Measurements from ENCODE around the gene CHCHD2.
"Not testable (repeated sequence)": the region's sequence is repeated elsewhere in the genome, so short reads cannot be mapped to it uniquely, and the experiment has no call there.

CHCHD2 gene

GRCh38 chr7:56097700-56098099 is 8.6 kb downstream of the CHCHD2 start:
- H3K4me3 ChIP-seq (replicated peaks; ENCODE audit: low read depth, low read length): no peak overlapping the region
- peak; percentile 97 for DNase-seq (ENCODE audit: extremely low read depth, low read depth)
- TF ChIP-seq, protein P1, sequence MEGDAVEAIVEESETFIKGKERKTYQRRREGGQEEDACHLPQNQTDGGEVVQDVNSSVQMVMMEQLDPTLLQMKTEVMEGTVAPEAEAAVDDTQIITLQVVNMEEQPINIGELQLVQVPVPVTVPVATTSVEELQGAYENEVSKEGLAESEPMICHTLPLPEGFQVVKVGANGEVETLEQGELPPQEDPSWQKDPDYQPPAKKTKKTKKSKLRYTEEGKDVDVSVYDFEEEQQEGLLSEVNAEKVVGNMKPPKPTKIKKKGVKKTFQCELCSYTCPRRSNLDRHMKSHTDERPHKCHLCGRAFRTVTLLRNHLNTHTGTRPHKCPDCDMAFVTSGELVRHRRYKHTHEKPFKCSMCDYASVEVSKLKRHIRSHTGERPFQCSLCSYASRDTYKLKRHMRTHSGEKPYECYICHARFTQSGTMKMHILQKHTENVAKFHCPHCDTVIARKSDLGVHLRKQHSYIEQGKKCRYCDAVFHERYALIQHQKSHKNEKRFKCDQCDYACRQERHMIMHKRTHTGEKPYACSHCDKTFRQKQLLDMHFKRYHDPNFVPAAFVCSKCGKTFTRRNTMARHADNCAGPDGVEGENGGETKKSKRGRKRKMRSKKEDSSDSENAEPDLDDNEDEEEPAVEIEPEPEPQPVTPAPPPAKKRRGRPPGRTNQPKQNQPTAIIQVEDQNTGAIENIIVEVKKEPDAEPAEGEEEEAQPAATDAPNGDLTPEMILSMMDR (IDR thresholded peaks at IDR 0.05; ENCODE audit: low read depth, low read length, missing control alignments): no peak

DNA sequence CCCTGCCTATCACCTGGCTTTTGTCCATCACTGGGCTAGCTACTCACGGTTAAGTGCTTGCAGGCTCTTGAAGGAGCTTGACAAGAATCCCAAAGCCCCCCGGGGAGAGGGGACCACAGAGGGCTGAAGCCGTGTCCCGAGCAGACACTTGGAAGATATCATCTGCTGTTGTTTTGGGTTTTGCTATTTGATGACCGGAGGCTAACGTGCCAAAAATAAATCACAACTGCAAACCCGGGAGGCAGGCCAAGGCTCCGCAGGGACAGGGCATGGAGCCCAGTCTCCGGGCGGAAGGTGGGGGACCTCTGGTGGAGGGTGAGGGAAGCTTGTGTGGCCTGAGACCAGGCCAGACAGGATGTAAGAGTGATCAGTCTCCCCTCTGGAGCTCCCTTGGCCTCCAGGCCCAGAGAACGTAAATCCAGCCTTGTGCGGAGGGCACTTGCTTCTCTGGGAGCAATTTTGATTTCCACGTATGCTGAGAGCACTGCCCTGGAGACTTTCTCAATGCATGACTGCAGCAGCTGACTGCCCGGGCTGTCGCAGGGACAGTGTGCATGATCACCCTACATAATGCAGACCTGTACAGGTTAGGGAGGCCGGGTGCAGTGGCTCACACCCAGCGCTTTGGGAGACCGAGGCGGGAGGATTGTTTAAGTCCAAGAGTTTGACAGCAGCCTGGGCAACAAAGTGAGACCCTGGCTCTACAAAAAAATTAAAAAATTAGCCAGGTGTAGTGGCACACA is 13.3 kb downstream of the CHCHD2 start, which contains the start of gene PHKG1:
Gene PHKG1 (minus strand): TSS at position 164 of the 743 bp plus-strand sequence. CDS start 4,011 bp downstream, outside the sequence.
- no peak within 1 kb of the TSS for H3K4me3 ChIP-seq (replicated peaks; ENCODE audit: low read depth, low read length)
- TF ChIP-seq, protein P1 (IDR thresholded peaks at IDR 0.05; ENCODE audit: low read depth, low read length, missing control alignments): peak; percentile 80
- DNase-seq (ENCODE audit: extremely low read depth, low read depth): peak; percentile 74

DNA sequence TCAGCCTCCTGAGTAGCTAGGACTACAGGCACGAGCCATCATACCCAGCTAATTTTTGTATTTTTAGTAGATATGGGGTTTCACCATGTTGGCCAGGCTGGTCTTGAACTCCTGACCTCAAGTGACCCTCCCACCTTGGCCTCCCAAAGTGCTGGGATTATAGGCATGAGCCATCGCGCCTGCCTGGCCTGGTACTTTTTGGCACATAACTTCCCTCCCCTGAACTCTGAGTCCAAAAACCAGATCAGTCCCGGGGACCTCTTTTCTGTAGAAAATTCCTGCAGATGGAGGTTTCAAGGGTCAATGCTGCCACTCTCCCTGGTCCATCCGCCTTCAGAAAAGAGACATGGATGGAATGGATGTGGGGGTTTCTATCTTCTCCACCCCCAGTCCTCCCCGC is 13.9 kb downstream of the CHCHD2 start:
- not testable (repeated sequence) for H3K4me3 ChIP-seq (replicated peaks; ENCODE audit: low read depth, low read length)

DNA sequence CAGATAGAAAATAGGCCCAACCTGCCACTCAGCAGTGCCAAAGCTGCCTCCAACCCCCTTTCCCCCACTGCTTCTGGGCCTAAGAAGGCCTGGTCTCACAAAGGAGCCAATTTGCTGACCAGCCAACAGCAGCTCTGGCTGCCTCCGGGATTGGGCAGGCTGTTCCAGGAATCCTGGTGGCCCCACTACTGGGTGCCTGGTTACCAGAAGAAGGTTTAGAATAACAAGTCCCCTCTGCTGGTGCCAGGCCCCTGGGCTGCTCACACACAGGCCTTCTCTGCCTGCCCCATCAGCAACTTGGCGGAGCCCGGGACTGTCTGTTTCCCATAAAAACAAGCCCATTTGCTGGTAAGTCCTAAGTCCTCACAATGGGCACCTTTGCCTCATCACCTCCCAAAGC is 14.7 kb downstream of the CHCHD2 start:
- DNase-seq (ENCODE audit: extremely low read depth, low read depth): no peak
- H3K4me3 ChIP-seq (replicated peaks; ENCODE audit: low read depth, low read length): no peak overlapping the region
- TF ChIP-seq, protein P1 (IDR thresholded peaks at IDR 0.05; ENCODE audit: low read depth, low read length, missing control alignments): no peak

More for the DNA sequence above, 13.9 kb downstream of the CHCHD2 start:
- not testable (repeated sequence) for DNase-seq (ENCODE audit: extremely low read depth, low read depth)

DNA sequence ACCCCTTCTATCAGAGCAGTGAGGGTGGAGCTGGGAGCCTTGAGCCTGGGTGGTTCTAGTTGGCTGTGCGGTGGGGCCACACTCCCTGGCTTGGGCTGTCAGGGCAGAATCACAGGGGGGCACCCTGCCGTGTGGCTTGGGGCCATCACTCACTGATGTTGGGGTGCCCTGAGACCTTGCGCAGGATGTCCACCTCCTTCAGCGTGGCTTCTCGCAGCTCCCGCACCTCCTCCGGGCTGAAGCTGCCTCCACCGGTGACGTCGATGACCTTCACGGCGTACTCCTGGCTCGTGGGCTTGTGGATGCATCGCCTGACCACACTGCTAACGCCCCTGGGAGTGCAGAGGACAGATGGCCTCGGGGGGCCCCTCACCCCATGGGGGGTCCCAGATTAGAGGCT is 18.8 kb downstream of the CHCHD2 start:
- DNase-seq (ENCODE audit: extremely low read depth, low read depth): no peak
- TF ChIP-seq, protein P1 (IDR thresholded peaks at IDR 0.05; ENCODE audit: low read depth, low read length, missing control alignments): no peak
- no peak overlapping the region for H3K4me3 ChIP-seq (replicated peaks; ENCODE audit: low read depth, low read length)

DNA sequence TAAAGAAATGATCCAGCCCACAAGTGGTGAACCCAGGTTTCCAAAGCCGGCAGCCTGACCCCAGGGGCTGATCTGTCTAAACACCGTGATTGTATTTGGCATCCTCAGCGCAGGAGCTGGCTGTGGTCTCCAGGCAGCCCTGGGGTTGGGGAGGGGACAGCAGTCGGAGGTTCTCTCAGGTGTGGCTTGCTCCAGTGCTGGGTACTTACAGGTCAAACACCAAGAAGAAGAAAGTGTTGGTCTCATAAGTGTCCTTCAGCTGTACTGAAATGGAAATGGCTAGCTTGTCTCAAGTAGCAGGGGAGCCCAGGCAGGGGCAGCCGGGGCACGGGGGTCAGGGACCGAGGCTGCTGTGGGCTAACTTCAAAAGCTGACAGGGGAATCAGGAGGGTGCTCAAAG is 19.5 kb downstream of the CHCHD2 start:
- H3K4me3 ChIP-seq (replicated peaks; ENCODE audit: low read depth, low read length): no peak overlapping the region
- TF ChIP-seq, protein P1 (IDR thresholded peaks at IDR 0.05; ENCODE audit: low read depth, low read length, missing control alignments): no peak
- no peak for DNase-seq (ENCODE audit: extremely low read depth, low read depth)

DNA sequence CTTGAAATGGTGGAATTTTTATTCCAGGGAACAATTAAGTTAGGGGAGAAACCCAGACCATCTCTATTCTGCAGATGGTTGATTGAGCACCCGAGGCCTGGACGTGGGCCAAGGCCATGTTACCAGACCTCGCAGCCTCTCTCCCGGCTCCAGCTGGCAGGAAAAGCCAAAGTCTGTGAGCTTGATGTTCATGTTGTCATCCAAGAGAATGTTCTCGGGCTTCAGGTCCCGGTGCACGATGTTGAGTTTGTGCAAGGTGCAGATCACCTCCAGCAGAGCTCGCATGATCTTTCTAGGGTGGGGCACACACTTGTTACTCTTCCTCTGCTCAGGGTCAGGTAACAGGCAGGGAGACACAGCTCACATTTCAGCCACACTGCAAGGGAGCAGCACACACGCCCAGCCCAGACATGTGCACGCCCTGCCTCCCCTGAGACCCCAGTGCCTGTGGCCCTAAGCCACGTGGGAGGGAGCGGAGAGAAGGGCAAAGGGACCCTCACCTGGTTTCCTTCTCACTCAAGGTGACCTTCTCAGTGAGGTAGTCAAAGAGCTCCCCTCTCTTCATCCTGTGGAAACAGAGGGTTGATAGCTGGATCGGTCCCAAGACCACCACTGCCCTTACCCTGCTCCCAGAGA is 23.0 kb downstream of the CHCHD2 start:
- TF ChIP-seq, protein P1 (IDR thresholded peaks at IDR 0.05; ENCODE audit: low read depth, low read length, missing control alignments): no peak
- DNase-seq (ENCODE audit: extremely low read depth, low read depth): no peak
- H3K4me3 ChIP-seq (replicated peaks; ENCODE audit: low read depth, low read length): no peak overlapping the region

All from HFF-Myc (cell line).